Neuronal stem cell (in vitro differentiated cells): ENCODE results near the gene DGCR2.

ENCODE experiments used
- DNase-seq: peaks from one replicate; pipeline ENCODE4 v3.0.0-alpha.2; 2013; ENCODE audit warnings: low spot score
- H2AFZ ChIP-seq: one replicate; pipeline ENCODE4 v1.6.1; 2013; ENCODE audit warnings: mild to moderate bottlenecking, low read length, inconsistent platforms
- H2AK5ac ChIP-seq: 2 replicates; pipeline ENCODE4 v1.6.1; 2013; ENCODE audit warnings: low read depth, mild to moderate bottlenecking, inconsistent platforms, low read length, moderate library complexity, mixed read lengths
- H2BK120ac ChIP-seq: 2 replicates; pipeline ENCODE4 v1.6.1; 2013; ENCODE audit warnings: low read depth, mild to moderate bottlenecking, inconsistent platforms, low read length, moderate library complexity, mixed read lengths
- H2BK12ac ChIP-seq: one replicate; pipeline ENCODE4 v1.6.1; 2013; ENCODE audit warnings: low read length, inconsistent platforms
- H2BK15ac ChIP-seq: 2 replicates; pipeline ENCODE4 v1.6.1; 2013; ENCODE audit warnings: mild to moderate bottlenecking, low read length, inconsistent platforms, mixed read lengths
- H2BK5ac ChIP-seq: one replicate; pipeline ENCODE4 v1.6.1; 2013; ENCODE audit warnings: inconsistent platforms, mild to moderate bottlenecking, low read length, moderate library complexity
- H3K14ac ChIP-seq: one replicate; pipeline ENCODE4 v1.6.1; 2013; ENCODE audit warnings: low read length, inconsistent platforms
- H3K18ac ChIP-seq: 2 replicates; pipeline ENCODE4 v1.6.1; 2013; ENCODE audit warnings: low read length, inconsistent platforms
- H3K23ac ChIP-seq: 2 replicates; pipeline ENCODE4 v1.6.1; 2013; ENCODE audit warnings: low read depth, mild to moderate bottlenecking, mixed read lengths, low read length, inconsistent platforms; ENCODE audit not compliant: poor library complexity
- H3K27ac ChIP-seq: replicated peaks from 3 replicates; pipeline ENCODE4 v1.5.1; 2013; ENCODE audit warnings: low read length, inconsistent platforms
- H3K27me3 ChIP-seq, 3 experiments: 2 replicates each; pipeline ENCODE4 v1.6.1; 2013; ENCODE audit warnings: low read length in 3 of 3, mild to moderate bottlenecking in 2 of 3, inconsistent platforms in 1 of 3, low read depth in 1 of 3, mixed read lengths in 1 of 3, moderate library complexity in 1 of 3; ENCODE audit not compliant: control insufficient read depth in 3 of 3, insufficient read depth in 3 of 3
- H3K36me3 ChIP-seq, 2 donors: replicated peaks in 1 of 2; 2 replicates each; pipeline ENCODE4 v1.6.1; 2013; ENCODE audit warnings: low read length in 2 of 2; ENCODE audit not compliant: control insufficient read depth in 2 of 2, insufficient read depth in 2 of 2
- H3K4ac ChIP-seq: 2 replicates; pipeline ENCODE4 v1.6.1; 2013; ENCODE audit warnings: inconsistent platforms, mild to moderate bottlenecking, low read length, moderate library complexity
- H3K4me1 ChIP-seq, 2 donors: 1 replicate in 1 of 2; 2 replicates in 1 of 2; pipeline ENCODE4 v1.6.1; 2013; ENCODE audit warnings: low read length in 2 of 2, low read depth in 1 of 2; ENCODE audit not compliant: control insufficient read depth in 2 of 2, insufficient read depth in 1 of 2
- H3K4me2 ChIP-seq: one replicate; pipeline ENCODE4 v1.6.1; 2013; ENCODE audit warnings: mild to moderate bottlenecking, low read length, inconsistent platforms; ENCODE audit not compliant: insufficient read depth, poor library complexity, severe bottlenecking
- H3K4me3 ChIP-seq, 2 donors: 2 replicates each; pipeline ENCODE4 v1.5.1; 2013; ENCODE audit warnings: low read length in 2 of 2, mild to moderate bottlenecking in 2 of 2, inconsistent platforms in 1 of 2, moderate library complexity in 1 of 2
- H3K79me1 ChIP-seq: one replicate; pipeline ENCODE4 v1.6.1; 2013; ENCODE audit warnings: low read depth, mild to moderate bottlenecking, inconsistent platforms, low read length, moderate library complexity
- H3K9ac ChIP-seq: one replicate; pipeline ENCODE4 v1.6.1; 2013; ENCODE audit warnings: mild to moderate bottlenecking, low read depth, low read length, inconsistent platforms; ENCODE audit not compliant: poor library complexity
- H3K9me3 ChIP-seq, 2 donors: replicated peaks in 1 of 2; 2 replicates each; pipeline versions ENCODE3 to v1.6.1; 2013; ENCODE audit warnings: low read length in 2 of 2, mild to moderate bottlenecking in 2 of 2, inconsistent platforms in 1 of 2, low read depth in 1 of 2, mixed read lengths in 1 of 2, moderate library complexity in 1 of 2; ENCODE audit not compliant: control insufficient read depth in 2 of 2, insufficient read depth in 1 of 2
- H4K8ac ChIP-seq: one replicate; pipeline ENCODE4 v1.6.1; 2013; ENCODE audit warnings: low read depth, mild to moderate bottlenecking, inconsistent platforms, low read length, moderate library complexity
- H4K91ac ChIP-seq: one replicate; pipeline ENCODE4 v1.6.1; 2013; ENCODE audit warnings: low read length, low read depth, mild to moderate bottlenecking, inconsistent platforms; ENCODE audit not compliant: poor library complexity
- WGBS, 2 donors: extraction: QIAGEN DNeasy Blood & Tissue Kit; methylation state at CpG; one replicate each; pipeline ENCODE4 v1.1.7; 2013; ENCODE audit warnings: missing lambda C conversion rate in 2 of 2, mixed read lengths in 1 of 2; ENCODE audit not compliant: insufficient read length in 2 of 2, insufficient replicate concordance in 1 of 2; ENCODE audit errors: extremely low coverage in 2 of 2; 5-methylcytosine and 5-hydroxymethylcytosine counted together

Gene DGCR2

GRCh38 chr22:19148417-19149046, 26.3 kb upstream of the DGCR2 start:
- H4K91ac ChIP-seq, result no peak overlapping the region
- H3K27ac ChIP-seq, result no peak overlapping the region
- no peaks in the 10 kb centered on the region for H3K36me3 ChIP-seq
- no peak overlapping the region for H3K18ac ChIP-seq
- no peak overlapping the region for H2AK5ac ChIP-seq
- H3K4me3 ChIP-seq, result no peak overlapping the region
- H3K4ac ChIP-seq, result no peak overlapping the region
- H3K9me3 ChIP-seq, result peaks cover 8 to 9% of the 10 kb centered on the region in 2 donors
- peak overlapping the region; percentile 60 for H3K9ac ChIP-seq
- H3K4me1 ChIP-seq, result peaks cover 3 to 4% of the 10 kb centered on the region in 2 donors
- peak overlapping the region; percentile 98 for H3K23ac ChIP-seq
- no peak overlapping the region for H2BK120ac ChIP-seq
- H2BK5ac ChIP-seq, result no peak overlapping the region
- H3K79me1 ChIP-seq, result peaks cover 3% of the 10 kb centered on the region
- no peak overlapping the region for H3K4me2 ChIP-seq
- no peak for DNase-seq
- H2BK12ac ChIP-seq, result no peak overlapping the region
- peaks cover 39 to 72% (median 71%) of the 10 kb centered on the region in 3 experiments for H3K27me3 ChIP-seq
- H4K8ac ChIP-seq, result no peak overlapping the region
- no peak overlapping the region for H2BK15ac ChIP-seq
- no CpG with 5 or more reads among the region's 33 CpGs for WGBS, 2 donors
- peak overlapping the region; percentile 63 for H3K14ac ChIP-seq
- H2AFZ ChIP-seq, result peak overlapping the region; percentile 74

GRCh38 chr22:19147195-19147780, 25.1 kb upstream of the DGCR2 start:
- no peak overlapping the region for H3K27ac ChIP-seq
- no peak overlapping the region for H3K9ac ChIP-seq
- H4K8ac ChIP-seq, result no peak overlapping the region
- H3K23ac ChIP-seq, result no peak overlapping the region
- DNase-seq, result no peak
- no peak overlapping the region for H3K4me2 ChIP-seq
- peak overlapping the region; percentile 10 for H2BK15ac ChIP-seq
- H3K14ac ChIP-seq, result no peak overlapping the region
- WGBS, 2 donors, result no CpG with 5 or more reads among the region's 9 CpGs
- H3K36me3 ChIP-seq, result peaks cover 4 to 5% of the 10 kb centered on the region in 2 donors
- H3K9me3 ChIP-seq, result peaks cover 8 to 9% of the 10 kb centered on the region in 2 donors
- peaks cover 3 to 4% of the 10 kb centered on the region in 2 donors for H3K4me1 ChIP-seq
- no peak overlapping the region for H2AK5ac ChIP-seq
- H3K79me1 ChIP-seq, result peaks cover 3% of the 10 kb centered on the region
- H3K27me3 ChIP-seq, result peaks cover 39 to 63% (median 62%) of the 10 kb centered on the region in 3 experiments
- no peak overlapping the region for H3K18ac ChIP-seq
- no peak overlapping the region for H2BK5ac ChIP-seq
- no peak overlapping the region for H3K4ac ChIP-seq
- no peak overlapping the region for H4K91ac ChIP-seq
- no peak overlapping the region for H2AFZ ChIP-seq
- no peak overlapping the region for H2BK120ac ChIP-seq
- peak overlapping the region in 1 of 2 donors; percentile 16 for H3K4me3 ChIP-seq
- H2BK12ac ChIP-seq, result no peak overlapping the region

GRCh38 chr22:19146215-19146968, 24.2 kb upstream of the DGCR2 start:
- H3K18ac ChIP-seq, result no peak overlapping the region
- peaks cover 4% of the 10 kb centered on the region in 2 donors for H3K9me3 ChIP-seq
- no peak overlapping the region for H3K4me2 ChIP-seq
- DNase-seq, result no peak
- peaks cover 3% of the 10 kb centered on the region for H3K79me1 ChIP-seq
- peaks cover 3 to 4% of the 10 kb centered on the region in 2 donors for H3K4me1 ChIP-seq
- no peak overlapping the region for H3K14ac ChIP-seq
- no peak overlapping the region for H3K9ac ChIP-seq
- no peak overlapping the region for H3K4ac ChIP-seq
- H4K8ac ChIP-seq, result no peak overlapping the region
- no peak overlapping the region for H3K23ac ChIP-seq
- no peak overlapping the region for H4K91ac ChIP-seq
- no peak overlapping the region for H2BK12ac ChIP-seq
- H2BK120ac ChIP-seq, result no peak overlapping the region
- H2AK5ac ChIP-seq, result no peak overlapping the region
- no CpG with 5 or more reads among the region's 11 CpGs for WGBS, 2 donors
- peaks cover 10 to 14% of the 10 kb centered on the region in 2 donors for H3K36me3 ChIP-seq
- H3K27me3 ChIP-seq, result peaks cover 32 to 54% (median 53%) of the 10 kb centered on the region in 3 experiments
- H3K27ac ChIP-seq, result no peak overlapping the region
- H2AFZ ChIP-seq, result no peak overlapping the region
- no peak overlapping the region for H2BK15ac ChIP-seq
- H2BK5ac ChIP-seq, result no peak overlapping the region
- no peak overlapping the region for H3K4me3 ChIP-seq

- H4K8ac ChIP-seq, result peak overlapping the region; percentile 70
- no peak overlapping the region for H2BK120ac ChIP-seq
- no peak overlapping the region for H3K14ac ChIP-seq
- peak overlapping the region; percentile 98 for H3K9ac ChIP-seq
- H3K4ac ChIP-seq, result no peak overlapping the region
- H3K23ac ChIP-seq, result peak overlapping the region; percentile 99
- H3K18ac ChIP-seq, result peak overlapping the region; percentile 96
- no peak overlapping the region for H2BK15ac ChIP-seq
- peaks cover 3% of the 10 kb centered on the region for H3K79me1 ChIP-seq
- H3K27me3 ChIP-seq, result peaks cover 9 to 33% (median 30%) of the 10 kb centered on the region in 3 experiments
- no peak overlapping the region for H2BK5ac ChIP-seq
- H3K36me3 ChIP-seq, result peaks cover 31 to 38% of the 10 kb centered on the region in 2 donors
- no peak overlapping the region for H4K91ac ChIP-seq
- H3K27ac ChIP-seq, result no peak overlapping the region
- H2BK12ac ChIP-seq, result no peak overlapping the region
- WGBS, 2 donors, result no CpG with 5 or more reads among the region's 17 CpGs
- DNase-seq, result no peak
- H3K9me3 ChIP-seq, result peaks cover 0 to 2% of the 10 kb centered on the region in 2 donors
- peak overlapping the region; percentile 80 for H3K4me2 ChIP-seq
- H2AK5ac ChIP-seq, result peak overlapping the region; percentile 73
- peak overlapping the region; percentile 73 to 97 for H3K4me3 ChIP-seq
- peaks cover 3 to 4% of the 10 kb centered on the region in 2 donors for H3K4me1 ChIP-seq
- peak overlapping the region; percentile 85 for H2AFZ ChIP-seq
Measured at GRCh38 chr22:19143967-19144400, 21.8 kb upstream of the DGCR2 start.
